ENCODE data around the gene FRMPD1. TPM values are rescaled to one million over a fixed set of nuclear protein-coding genes. Genes with fewer than 3 reads are reported as not detected.

FRMPD1 gene
- total and polyA plus RNA-seq, 9 donors: 0.01 to 0.46 (median 0.26) TPM; not detected in 4

GRCh38 chr9:37635808-37636207 lies 14.9 kb upstream of the FRMPD1 start:
- intact Hi-C loops (cut with DNase I): no loop called here
- no peak overlapping the region for H3K4me3 ChIP-seq
- H3K36me3 ChIP-seq: no peaks in the 10 kb centered on the region

GRCh38 chr9:37636511-37637448 lies 14.0 kb upstream of the FRMPD1 start:
- Histone ChIP-seq H3K9me3 (no peaks in the 10 kb centered on the region), H3K4me1 (ENCODE audit: insufficient read depth) (no peaks in the 10 kb centered on the region), H3K4me3 (no peak overlapping the region), H3K27ac (no peak overlapping the region), H3K27me3 (no peaks in the 10 kb centered on the region), H3K36me3 (no peaks in the 10 kb centered on the region)
- TF ChIP-seq EP300 (IDR thresholded peaks at IDR 0.05) (no peak), CTCF (IDR thresholded peaks at IDR 0.05) (no peak), POLR2A (IDR thresholded peaks at IDR 0.05) (no peak)
- intact Hi-C loops (cut with DNase I): no loop called here
- DNase-seq: no peak
- WGBS, 3 donors: 92 to 93% (median 92%) methylated on average over 37 to 39 of the region's 39 CpGs

More at GRCh38 chr9:37635808-37636207, 14.9 kb upstream of the FRMPD1 start:
- DNase-seq: no peak
- H3K9me3 ChIP-seq: no peaks in the 10 kb centered on the region
- no peaks in the 10 kb centered on the region for H3K4me1 ChIP-seq (ENCODE audit: insufficient read depth)
- WGBS, 3 donors: 51 to 68% (median 54%) methylated on average over 16 of the region's 16 CpGs
- no peaks in the 10 kb centered on the region for H3K27me3 ChIP-seq
- H3K27ac ChIP-seq: no peak overlapping the region
- TF ChIP-seq POLR2A (IDR thresholded peaks at IDR 0.05) (no peak), CTCF (IDR thresholded peaks at IDR 0.05) (no peak), EP300 (IDR thresholded peaks at IDR 0.05) (no peak)

- Histone ChIP-seq H3K27ac (no peak overlapping the region), H3K4me1 (ENCODE audit: insufficient read depth) (no peaks in the 10 kb centered on the region), H3K36me3 (no peaks in the 10 kb centered on the region), H3K4me3 (no peak overlapping the region), H3K9me3 (no peaks in the 10 kb centered on the region), H3K27me3 (no peaks in the 10 kb centered on the region)
- TF ChIP-seq POLR2A (IDR thresholded peaks at IDR 0.05) (no peak), CTCF (IDR thresholded peaks at IDR 0.05) (no peak), EP300 (IDR thresholded peaks at IDR 0.05) (no peak)
- intact Hi-C loops (cut with DNase I): no loop called here
- 69 to 87% (median 76%) methylated on average over 4 of the region's 4 CpGs for WGBS, 3 donors
- DNase-seq: no peak
Measured at GRCh38 chr9:37639109-37639762, 11.5 kb upstream of the FRMPD1 start.

GRCh38 chr9:37639841-37640240 lies 10.9 kb upstream of the FRMPD1 start:
- intact Hi-C loops (cut with DNase I): loop anchor here in 1 of 4 donors (5.0 kb wide), 1 partner anchor 472 kb away; no protein-coding TSS in a partner anchor
- Histone ChIP-seq H3K9me3 (no peaks in the 10 kb centered on the region), H3K27ac (no peak overlapping the region), H3K36me3 (no peaks in the 10 kb centered on the region), H3K4me1 (ENCODE audit: insufficient read depth) (no peaks in the 10 kb centered on the region), H3K4me3 (no peak overlapping the region), H3K27me3 (no peaks in the 10 kb centered on the region)
- DNase-seq: no peak
- WGBS, 3 donors: 74 to 84% (median 76%) methylated on average over 3 of the region's 3 CpGs
- no peak for TF ChIP-seq EP300 (IDR thresholded peaks at IDR 0.05)
- TF ChIP-seq CTCF (IDR thresholded peaks at IDR 0.05): no peak
- TF ChIP-seq POLR2A (IDR thresholded peaks at IDR 0.05): no peak

All from ovary (tissue), 9 donors.